ENCODE data around the gene KCTD3.

KCTD3 gene

DNA sequence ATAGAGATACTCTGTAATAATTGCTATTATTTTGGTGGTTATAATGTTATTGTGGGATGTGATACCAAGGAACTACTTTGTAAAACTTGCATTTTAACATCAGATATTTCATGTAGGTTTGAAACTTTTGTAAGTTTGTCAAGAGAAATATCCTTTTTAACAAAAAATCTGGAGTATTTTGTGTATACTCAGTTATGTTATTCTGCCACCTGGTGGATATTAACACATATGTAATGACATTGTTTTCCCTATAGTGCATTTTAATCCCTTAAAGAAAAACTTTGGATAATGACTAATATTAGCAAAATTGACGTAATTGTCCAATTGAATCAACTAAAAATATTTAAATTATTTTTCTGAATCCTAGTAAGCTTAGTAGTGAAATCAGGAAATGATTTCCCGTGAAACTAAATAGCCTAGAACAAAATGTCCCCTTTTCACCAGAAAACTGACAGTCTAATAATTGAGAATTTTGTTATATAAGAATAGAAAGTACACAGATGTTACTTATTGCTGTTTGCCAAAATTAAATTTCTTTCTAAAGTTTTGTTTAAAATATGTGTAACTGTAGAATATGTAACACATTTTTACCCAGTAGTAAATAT is 39.6 kb downstream of the KCTD3 start:
- no peak for DNase-seq

DNA sequence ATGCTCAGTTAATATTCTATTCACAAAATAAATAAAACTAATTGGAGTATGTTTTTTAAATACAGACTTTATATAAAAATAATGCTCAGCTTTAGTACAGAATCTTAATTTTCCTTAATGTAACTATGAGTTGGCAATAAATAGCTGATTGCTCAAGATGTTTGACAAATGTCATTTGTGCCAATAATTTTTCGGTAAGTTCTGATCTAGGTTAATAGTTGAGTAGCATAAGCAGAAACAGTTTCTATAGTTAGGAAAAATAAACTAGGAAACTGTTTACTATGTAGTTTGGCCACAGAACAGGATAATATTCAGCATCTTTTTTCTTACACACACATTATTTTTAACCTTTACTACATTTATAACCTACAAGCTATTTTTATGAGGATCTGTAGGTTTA is 40.3 kb downstream of the KCTD3 start:
- no peak for DNase-seq

DNA sequence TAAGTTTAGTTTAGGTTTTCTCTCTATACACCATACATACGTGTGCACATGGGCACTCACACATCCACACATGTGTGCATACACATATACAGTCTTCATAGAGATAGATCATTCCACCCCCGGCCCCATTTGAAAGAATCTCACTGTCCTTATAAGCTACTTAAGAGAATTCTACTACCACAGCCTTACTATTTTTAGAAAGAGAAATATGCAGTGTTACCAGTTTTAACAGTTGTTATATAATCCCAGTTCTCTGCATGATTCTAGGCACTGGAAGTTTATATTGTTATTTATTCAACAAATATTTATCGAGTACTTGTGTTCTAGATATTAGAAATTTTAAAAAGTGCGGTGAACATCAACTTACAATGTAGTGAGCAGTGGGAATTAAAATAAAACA is 41.5 kb downstream of the KCTD3 start:
- DNase-seq = no peak

DNA sequence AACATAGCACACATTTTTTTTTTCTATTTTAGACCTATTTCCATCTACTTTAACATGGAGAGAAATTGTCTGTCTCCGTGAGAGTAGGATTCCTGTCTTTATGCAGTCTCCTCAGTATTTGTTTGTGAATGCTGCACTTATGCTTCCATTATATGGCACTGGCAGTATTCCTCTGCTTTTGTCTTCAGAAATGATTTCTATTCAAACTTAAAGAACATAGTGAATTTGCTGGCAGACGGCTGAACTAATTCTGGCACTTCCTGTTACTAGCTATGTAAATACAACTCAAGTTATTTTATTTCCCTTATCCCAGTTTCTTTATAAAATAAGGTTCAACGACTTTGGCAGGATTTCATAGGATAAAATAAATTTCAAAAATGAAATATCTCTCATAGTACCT is 45.3 kb downstream of the KCTD3 start:
- DNase-seq = no peak

DNA sequence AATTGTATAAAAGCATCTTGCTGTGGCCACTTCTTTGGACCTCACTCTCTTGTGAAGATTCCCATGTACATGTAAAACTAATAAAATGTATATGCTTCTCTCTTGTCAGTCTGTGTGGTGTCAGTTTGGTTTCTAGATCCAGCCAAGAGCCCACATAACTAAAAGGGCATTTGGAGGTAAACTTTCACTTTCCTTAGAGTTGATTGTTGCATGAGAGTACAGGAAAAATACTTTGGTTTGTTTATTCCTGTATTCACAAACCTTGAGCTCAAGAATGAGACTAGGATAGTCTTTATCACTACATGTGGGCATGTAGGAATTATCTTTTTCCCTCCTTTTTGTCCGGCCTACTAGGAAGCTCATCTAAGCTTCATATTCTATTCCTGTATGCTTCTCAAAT is 50.9 kb downstream of the KCTD3 start:
- DNase-seq = no peak

DNA sequence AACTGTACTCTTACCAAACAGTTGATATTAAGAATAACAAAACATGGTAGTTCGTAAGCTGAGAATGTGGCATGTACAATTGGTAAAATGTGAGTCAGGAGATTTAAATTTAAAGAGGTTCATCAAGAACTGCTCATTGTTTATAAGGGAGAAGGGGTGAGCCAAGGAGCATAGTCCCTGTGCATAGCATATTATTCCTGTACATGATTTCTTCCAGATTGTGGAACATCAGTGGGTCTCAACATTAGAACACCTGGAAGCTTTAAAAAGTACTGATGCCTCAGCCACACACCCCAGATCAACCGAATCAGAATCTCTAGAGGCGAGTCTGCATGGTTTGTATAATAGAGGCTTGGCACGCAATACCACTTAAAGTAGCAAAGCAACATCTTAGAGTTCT is 56.1 kb downstream of the KCTD3 start:
- no peak for DNase-seq

DNA sequence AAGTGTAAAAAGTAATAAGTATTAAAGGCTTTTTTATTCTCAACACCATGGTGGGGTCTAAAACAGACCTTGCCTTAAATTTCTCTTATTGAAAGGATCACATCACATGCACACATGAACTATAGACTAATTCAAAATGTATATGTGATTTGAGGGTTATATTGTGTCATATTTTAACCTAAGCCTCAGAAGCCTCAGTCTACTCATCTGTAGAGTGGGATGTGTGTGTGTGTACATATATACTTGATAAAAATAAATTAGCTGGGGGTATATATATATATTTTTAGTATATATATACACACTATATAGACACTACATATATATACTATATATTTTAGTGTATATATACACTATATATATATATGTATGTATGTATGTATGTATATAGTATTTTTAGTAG is 58.8 kb downstream of the KCTD3 start:
- DNase-seq = no peak

DNA sequence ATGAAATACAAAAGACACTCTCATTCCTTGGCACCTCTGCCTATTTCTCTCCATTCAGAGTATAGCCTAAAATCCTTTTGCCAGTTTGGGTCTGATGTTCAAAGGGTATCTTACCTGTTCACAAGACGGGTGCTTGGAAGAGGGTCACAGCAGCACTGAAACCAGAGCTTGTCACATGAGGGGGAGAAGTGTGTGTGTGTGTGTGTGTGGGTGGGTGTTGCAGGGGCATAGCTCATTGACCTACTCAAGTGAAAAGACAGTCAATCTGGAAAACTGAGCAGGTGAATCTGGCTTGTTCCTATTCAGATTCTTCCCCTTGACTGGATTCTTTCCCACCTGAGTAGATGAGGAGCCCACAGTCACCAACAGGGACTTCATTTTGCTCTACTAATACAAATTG is 63.9 kb downstream of the KCTD3 start:
- DNase-seq = no peak

DNA sequence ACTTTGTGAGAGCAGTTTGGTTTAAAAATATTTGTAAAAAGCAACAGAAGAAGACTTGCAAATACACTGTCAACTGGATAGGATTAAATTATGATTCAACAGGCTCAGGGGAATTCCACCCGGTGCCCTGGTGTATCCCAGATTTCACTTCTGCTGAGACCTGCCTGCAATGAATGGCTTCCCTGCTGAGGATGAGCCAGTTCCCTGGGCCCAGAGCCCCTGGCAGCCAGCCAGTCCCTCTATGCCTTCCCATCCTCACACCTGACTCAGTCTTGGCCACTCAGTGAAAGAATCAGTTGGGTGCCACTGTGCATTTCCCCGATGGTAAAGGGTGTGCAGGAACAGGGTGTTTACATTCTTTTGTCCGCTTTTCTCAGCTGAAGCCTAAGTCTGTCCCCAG is 64.4 kb downstream of the KCTD3 start:
- DNase-seq = no peak

DNA sequence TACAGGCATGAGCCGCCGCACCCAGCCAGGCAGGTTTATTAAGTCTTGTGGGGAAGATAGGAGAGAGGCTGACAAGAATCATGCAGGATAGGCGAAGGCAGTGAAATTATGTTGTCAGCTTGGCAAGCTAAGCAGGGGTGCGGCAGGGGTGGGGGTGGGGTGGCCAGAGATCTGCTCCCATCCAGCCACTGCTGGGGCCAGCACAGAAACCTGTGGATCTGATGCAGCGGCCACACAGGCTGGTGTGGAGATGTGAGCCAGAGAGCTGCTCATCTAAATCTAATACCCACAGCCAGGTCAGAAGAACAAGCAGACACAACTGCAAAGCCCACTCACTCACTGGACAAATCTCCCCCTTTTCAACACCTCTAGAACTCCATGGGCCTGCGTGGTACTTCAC is 68.7 kb downstream of the KCTD3 start:
- DNase-seq = no peak

DNA sequence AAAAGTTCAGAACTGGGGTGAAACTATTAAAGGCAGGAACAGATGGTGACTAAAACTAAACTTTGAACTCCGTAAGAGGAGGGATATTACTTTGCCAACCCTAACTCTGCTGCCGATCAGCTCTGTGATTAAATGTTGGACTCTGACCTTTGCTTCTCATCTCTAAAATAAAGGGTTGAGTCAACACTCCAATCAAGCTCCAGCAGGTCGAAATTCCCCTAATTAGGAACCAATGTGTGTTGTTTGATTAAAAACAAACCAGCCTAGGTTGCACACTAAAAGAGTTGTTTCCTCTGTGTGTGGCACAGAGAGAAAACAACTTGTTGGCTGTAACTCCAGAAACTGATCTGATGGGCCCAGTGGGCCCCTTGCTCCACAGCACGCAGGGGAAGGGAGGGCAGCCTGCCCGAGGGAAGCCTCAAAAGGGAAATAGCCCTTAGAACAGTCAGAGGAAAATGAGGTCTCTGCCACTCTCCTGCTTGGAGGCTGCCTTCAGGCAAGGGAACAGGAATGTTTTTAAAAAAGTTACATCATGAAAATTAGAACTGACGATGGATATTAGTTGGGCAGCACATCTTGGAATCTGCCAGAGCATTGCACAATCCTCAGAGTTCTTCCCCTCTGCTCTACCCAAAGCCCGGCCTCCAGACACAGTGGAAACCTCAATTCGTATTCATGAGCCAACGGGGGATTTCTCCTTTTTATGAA is 69.3 kb downstream of the KCTD3 start:
- no peak for DNase-seq

DNA sequence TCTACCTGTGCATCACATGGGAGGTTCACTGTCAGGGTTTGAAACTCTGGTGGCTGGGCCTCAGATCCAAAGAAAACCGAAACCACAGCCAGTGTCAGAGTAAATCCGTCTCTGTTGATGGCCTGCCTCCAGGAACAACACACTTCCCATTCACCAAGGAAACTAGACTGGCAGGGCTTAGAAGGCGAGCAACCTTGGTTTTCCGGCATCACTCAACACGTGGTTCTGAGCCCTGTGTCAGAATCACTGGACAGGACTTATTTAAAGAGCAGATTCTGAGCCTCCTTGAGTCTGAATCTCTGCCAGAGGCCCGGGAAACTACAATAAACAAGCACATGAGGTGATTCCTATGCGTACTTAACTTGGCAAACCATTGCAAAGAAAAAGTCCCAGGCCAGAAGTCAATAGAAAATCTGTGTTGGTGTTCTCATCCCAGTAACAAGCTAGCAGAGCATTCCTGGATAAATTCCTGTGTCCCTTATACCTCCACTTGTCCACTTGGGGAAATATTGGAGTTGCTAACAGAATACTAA is 70.0 kb downstream of the KCTD3 start:
- DNase-seq = no peak

DNA sequence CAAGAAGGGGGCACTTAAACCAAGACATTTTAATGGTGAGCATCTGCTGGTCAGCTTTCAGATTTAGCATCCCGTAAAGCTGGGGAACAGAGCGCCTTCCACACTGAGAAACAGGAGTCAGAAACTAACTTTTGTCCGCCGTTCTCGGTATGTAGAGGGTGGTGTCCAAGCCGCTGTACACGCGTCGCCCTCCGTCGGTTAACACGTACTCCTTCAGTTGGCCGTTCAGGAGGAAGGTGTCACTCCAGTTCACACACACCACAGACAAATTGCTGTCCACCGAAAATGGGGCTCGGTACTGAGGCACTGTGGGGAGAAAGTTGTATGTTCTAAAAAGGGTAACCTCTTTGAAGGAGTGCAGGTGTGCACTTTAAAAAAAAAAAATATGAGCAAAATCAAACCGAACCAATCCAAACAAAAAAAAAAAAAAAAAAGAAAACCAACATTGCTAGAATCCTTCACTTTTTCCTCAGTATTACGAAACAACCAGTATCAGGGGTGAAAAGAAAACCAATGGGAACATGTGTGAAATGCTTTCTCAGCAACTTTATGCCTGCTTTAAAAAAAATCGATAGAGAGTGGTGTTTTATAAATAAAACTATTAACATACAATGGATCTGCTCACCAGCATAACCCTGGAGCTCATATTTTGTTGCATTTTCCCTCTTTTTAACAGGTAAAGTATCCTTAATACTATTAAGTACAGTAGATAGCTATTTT is 73.5 kb downstream of the KCTD3 start:
- DNase-seq = no peak

DNA sequence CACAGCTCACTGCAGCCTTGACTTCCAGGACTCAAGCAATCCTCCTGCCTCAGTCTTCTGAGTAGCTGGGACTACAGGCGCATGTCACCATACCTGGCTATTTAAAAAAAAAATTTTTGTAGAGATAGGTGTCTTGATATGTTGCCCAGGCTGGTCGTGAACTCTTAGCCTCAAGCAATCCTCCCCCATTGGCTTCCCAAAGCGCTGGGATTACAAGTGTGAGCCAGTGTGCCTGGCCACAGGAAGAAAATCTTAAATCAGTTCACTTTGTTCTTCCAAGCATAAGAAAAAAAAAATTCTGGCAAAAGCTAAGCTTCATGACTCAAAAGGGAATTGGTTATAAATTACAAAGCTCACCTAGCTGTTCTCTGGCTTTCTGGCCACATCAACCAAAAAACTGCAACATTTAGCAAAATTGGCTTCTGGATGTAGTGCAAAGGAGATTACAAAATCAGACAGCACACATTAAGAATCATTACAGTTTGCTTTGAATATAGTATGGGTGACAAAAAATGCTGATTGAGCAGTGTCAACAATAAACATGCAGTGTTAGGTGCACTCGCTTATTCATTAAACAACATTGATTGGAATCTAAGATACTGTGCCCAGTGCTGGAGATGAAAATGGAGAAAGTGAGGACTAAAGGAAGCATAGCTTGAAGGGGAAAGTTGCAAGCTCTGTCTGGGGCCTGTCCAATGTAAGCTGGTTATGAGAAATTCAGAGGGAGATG is 76.7 kb downstream of the KCTD3 start:
- no peak for DNase-seq

DNA sequence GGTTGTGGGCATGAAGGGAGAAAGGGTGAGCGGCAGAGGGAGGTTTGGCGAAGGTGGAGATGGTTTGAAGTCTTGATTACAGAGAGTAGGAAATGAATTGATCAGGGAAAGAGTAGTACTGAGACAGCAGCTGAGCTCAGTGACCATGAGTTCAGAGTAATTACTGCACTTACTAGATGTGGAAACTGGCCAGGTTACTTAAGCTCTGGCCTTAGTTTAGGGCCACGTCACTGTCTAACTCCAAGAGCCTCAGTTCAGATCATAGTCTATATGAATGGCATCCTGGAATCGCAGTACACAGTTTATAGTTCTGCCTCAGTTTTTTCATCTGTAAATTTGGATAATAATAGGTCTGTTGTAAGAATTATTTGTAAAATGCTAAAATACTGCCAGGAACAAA is 78.1 kb downstream of the KCTD3 start:
- DNase-seq = no peak

DNA sequence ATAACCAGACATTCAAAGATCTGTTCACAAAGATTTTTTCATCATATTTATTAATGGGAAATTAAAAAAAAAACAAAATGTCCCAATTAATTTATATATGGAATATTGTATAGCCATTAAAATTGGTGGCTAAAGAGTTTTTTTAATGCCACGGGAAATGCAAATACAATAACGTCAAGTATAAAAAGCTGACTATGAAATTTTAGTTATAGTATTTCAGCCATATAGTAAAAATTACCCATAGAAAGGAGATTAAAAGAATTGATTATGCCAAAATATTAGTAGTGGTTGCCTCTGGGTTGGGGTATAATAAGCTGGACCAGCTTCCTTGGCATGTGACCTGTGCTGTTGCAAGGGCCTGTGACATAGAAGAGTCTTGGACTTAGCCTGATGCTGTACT is 78.8 kb downstream of the KCTD3 start:
- DNase-seq = no peak

DNA sequence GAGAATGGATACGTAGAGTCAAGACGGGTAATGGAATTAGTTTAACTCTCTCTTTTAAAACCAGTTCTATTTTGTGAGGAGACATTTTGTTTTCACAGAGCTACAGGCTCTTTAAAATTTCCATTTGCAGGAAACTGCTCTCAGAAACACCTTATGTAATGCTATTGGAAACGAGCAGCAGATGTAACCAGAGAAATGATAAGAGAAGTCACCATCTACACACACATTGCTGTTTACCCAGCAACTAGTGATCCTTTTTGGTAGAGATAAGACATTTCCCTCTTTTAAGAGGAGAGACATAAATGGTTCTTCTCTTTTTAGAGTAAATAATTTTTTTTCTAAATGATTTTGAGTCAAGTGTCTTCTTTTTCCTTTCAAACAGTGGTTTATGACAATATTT is 80.6 kb downstream of the KCTD3 start:
- DNase-seq = no peak

DNA sequence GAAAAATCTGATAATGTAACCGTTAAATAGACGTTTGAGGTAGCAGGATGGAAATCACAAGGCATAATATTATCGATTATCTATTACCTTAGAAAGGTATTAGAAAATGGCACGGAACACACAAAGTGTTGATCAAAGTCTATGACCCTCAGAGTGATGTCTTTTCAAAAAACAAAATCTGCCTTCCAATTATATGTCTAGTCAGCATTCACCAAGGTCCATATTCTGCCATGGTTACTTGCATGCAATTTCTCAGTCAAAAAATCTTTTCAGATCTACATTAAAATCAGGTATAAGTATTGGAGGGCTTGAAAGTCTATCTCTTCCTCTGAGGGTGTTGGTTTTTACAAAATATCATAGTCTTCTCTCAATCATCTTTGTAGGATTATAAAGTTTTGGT is 81.9 kb downstream of the KCTD3 start:
- no peak for DNase-seq

DNA sequence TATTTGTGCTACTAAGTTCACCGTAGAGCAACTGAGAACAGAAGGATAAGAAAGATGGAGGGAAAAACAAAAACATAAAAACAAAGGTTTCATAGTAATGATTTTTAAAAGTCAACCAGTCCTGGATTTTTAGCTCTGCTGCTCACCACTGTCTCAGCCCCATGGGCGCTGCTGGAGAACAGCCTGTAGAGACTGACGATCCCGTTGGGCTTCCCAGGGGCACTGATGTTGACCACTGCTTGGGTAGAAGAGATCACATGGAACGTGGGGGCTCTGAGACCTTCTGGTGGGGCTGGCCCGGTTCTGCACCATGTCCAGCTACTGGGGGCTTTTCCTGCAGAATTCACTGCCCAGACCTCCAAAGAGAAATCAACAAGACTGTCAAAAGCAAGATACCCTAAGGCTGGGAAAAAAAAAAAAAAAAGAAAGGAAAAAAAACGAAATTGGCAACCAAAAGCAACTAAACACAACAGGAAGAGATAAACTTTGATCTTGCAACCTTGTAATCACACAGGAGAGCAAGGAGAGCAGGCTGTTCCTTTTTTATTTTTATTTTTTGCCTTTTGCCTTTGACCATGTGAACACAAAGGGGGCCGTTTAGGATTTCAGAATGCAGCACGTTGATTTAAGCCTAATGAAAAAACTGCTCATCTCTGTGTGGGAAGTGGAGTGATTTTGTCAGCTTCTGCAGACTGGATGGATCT is 83.5 kb downstream of the KCTD3 start:
- DNase-seq = no peak

DNA sequence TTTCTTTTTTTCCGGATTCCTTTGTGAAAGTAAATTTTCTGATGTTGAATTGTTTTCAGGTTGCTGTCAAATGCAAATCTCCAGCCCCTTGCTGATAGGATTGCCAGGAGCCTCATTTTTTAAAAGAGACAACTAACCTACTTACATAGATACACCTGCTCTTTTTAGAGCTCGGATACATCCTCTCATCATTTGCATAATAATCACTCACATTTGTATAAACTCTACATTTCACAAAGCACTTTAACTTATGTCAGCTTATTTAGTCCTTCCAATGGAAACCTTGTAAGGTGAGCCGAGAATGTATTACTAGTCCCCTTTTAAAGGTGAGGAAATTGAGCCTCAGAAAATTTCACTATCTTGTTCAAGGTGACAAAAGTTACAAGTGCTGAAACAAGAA is 84.8 kb downstream of the KCTD3 start:
- DNase-seq = no peak

DNA sequence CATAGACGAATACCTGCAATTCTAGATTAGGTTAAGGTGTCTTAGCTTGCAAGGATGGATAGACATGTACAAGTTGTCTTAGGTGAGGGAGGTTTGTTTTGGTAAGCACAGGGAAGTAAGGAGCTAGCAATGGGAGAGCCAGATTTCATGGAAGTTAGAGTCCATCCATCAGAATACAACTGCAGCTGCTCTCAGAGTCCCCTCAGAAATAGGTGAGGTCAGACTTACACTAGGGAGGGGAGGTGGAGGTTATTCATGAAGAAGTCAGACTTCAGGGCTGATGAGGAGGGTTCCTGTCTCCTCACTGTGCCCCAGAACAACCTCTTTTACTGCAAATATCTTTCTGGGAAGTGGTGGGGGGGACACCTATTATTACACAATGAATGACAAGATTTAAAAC is 85.3 kb downstream of the KCTD3 start:
- DNase-seq = no peak

DNA sequence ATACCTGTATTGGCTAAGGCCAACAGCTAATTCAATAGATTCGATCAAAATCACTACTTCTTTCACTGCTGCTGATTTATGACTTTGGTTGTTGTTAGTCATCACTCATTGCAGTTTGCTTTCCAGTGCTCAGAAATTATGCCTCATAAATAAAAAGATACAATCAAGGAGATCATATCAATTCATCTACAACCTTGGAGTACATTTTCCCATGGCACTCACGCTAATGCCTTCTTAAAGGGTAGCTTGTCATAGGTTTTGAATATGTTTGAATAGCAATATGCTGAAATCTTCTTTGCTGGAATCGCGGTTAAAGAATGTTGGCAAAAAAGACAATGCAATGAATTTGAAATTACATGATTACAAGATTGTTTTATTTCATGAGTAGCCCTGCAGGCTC is 89.9 kb downstream of the KCTD3 start:
- DNase-seq = no peak

DNA sequence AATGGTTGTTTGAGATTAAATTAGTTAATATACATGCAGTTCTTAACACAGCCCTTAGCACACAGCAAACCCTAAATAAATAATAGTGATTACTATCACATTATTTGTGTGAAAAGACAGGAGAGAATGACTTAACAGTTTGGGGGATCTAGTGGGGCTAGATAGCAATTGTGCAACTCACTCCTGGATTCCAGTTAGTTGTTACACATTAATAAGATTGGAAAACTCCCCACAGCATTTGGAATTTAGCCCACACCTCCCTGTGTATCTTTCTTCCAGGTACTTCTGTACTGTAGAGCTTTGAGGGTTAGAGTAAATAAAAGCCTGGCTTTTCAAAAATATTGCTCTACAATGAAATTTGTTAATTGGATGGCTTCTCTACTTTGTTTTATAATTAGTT is 93.2 kb downstream of the KCTD3 start:
- no peak for DNase-seq
